MCF 10A (cell line): ENCODE data around the gene FOS. TPM values are rescaled to one million over a fixed set of nuclear protein-coding genes. Genes with fewer than 3 reads are reported as not detected.

Source experiments
- BruUV-seq: library from RNA; stranded (reverse); fragments of 400-500 nt; replicated peaks from 2 replicates; lab custom pipeline; 2021; lab: Mats Ljungman, UMichigan
- CTCF ChIA-PET: fragments of 300-600 bp; sonication (Branson Sonifier 250); formaldehyde crosslinking; extraction: SDS; loops from one replicate; lab custom pipeline; 2021; ENCODE audit warnings: antibody characterized with exemption, inconsistent platforms; lab: Yijun Ruan, JAX
- POLR2A ChIA-PET: fragments of 300-600, 350-650 bp; sonication (Branson Sonifier 250); formaldehyde crosslinking; extraction: SDS; loops from one replicate; lab custom pipeline; 2020; ENCODE audit warnings: antibody characterized with exemption, inconsistent platforms; lab: Yijun Ruan, JAX
- DNase-seq: peaks from one replicate; pipeline ENCODE4 v3.0.0-alpha.2; 2018; ENCODE audit not compliant: unreplicated experiment
- H3K27ac Mint-ChIP-seq: one replicate; pipeline ENCODE4 v1.8.0; 2022; ENCODE audit warnings: mild to moderate bottlenecking, low read depth, mixed read lengths; ENCODE audit not compliant: unreplicated experiment
- H3K27me3 Mint-ChIP-seq: one replicate; pipeline ENCODE4 v1.8.0; 2022; ENCODE audit warnings: mixed read lengths; ENCODE audit not compliant: insufficient read depth, unreplicated experiment
- H3K36me3 Mint-ChIP-seq: one replicate; pipeline ENCODE4 v1.8.0; 2022; ENCODE audit warnings: mild to moderate bottlenecking, moderate library complexity, mixed read lengths; ENCODE audit not compliant: insufficient read depth, unreplicated experiment
- H3K4me1 Mint-ChIP-seq: one replicate; pipeline ENCODE4 v1.8.0; 2022; ENCODE audit warnings: mixed read lengths; ENCODE audit not compliant: insufficient read depth, unreplicated experiment
- H3K4me3 Mint-ChIP-seq: one replicate; pipeline ENCODE4 v1.8.0; 2022; ENCODE audit warnings: mild to moderate bottlenecking, moderate library complexity, mixed read lengths; ENCODE audit not compliant: unreplicated experiment
- H3K9me3 Mint-ChIP-seq: one replicate; pipeline ENCODE4 v1.8.0; 2022; ENCODE audit warnings: mixed read lengths; ENCODE audit not compliant: unreplicated experiment
- CTCF ChIP-seq: fragments of 200-600 bp; IDR thresholded peaks from one replicate; pipeline ENCODE4 v1.8.0; 2022; ENCODE audit warnings: antibody characterized with exemption, mild to moderate bottlenecking; ENCODE audit not compliant: unreplicated experiment
- intact Hi-C: fragments of 100-400 bp; cut with micrococcal nuclease; formaldehyde crosslinking; loops from 2 replicates; pipeline ENCODE4 v1.14.1; 2022
- total RNA-seq: library from RNA; stranded (reverse); gene quantifications from 2 replicates; pipeline ENCODE4 v1.2.3, GENCODE V29; 2022

FOS gene
- total RNA-seq, 1 experiment from 2014 or later = 139 TPM

- Mint-ChIP-seq H3K36me3 (no peaks in the 10 kb centered on the region), H3K27ac (peak overlapping the region; percentile 80), H3K9me3 (no peaks in the 10 kb centered on the region), H3K4me3 (no peak overlapping the region), H3K27me3 (no peaks in the 10 kb centered on the region), H3K4me1 (peaks cover 27% of the 10 kb centered on the region)
- intact Hi-C loops = no loop called here
- ChIA-PET POLR2A (interaction anchor here (0.6 to 2.7 kb wide), 3 partner anchors 9 to 250 kb away, joined by 3 to 12 read pairs (median 3); no protein-coding TSS in a partner anchor), CTCF (interaction anchor here (0.7 to 10.6 kb wide), 6 partner anchors 11 to 251 kb away, joined by 3 to 177 read pairs (median 31); no protein-coding TSS in a partner anchor)
- no TSS peak for BruUV-seq
- no peak for TF ChIP-seq CTCF
- peak; percentile 66 for DNase-seq
Observed at GRCh38 chr14:75310295-75311111, 31.9 kb downstream of the FOS start.

GRCh38 chr14:75311356-75311755 is 32.7 kb downstream of the FOS start:
- POLR2A ChIA-PET = interaction anchor here (0.7 to 0.9 kb wide), 2 partner anchors 9 to 717 kb away, joined by 3 to 5 read pairs; no protein-coding TSS in a partner anchor
- no TSS peak for BruUV-seq

GRCh38 chr14:75312341-75312740 is 33.7 kb downstream of the FOS start:
- no peaks in the 10 kb centered on the region for H3K36me3 Mint-ChIP-seq
- H3K9me3 Mint-ChIP-seq = no peaks in the 10 kb centered on the region
- ChIA-PET CTCF (interaction anchor here (0.6 to 9.3 kb wide), 5 partner anchors 10 to 336 kb away, joined by 4 to 95 read pairs (median 4); no protein-coding TSS in a partner anchor), POLR2A (no interaction called here)
- no peak overlapping the region for H3K4me3 Mint-ChIP-seq
- intact Hi-C loops = no loop called here
- peaks cover 23% of the 10 kb centered on the region for H3K4me1 Mint-ChIP-seq
- no peak for TF ChIP-seq CTCF
- no peak overlapping the region for H3K27ac Mint-ChIP-seq
- no TSS peak for BruUV-seq
- no peaks in the 10 kb centered on the region for H3K27me3 Mint-ChIP-seq
- no peak for DNase-seq

More at GRCh38 chr14:75311356-75311755, 32.7 kb downstream of the FOS start:
- intact Hi-C loops = no loop called here
- Mint-ChIP-seq H3K27ac (peak overlapping the region; percentile 80), H3K36me3 (no peaks in the 10 kb centered on the region), H3K4me3 (no peak overlapping the region), H3K27me3 (no peaks in the 10 kb centered on the region), H3K9me3 (no peaks in the 10 kb centered on the region), H3K4me1 (peaks cover 27% of the 10 kb centered on the region)
- CTCF ChIA-PET = interaction anchor here (0.7 to 10.6 kb wide), 5 partner anchors 130 to 250 kb away, joined by 3 to 177 read pairs (median 46); no protein-coding TSS in a partner anchor
- DNase-seq = no peak
- TF ChIP-seq CTCF = no peak

- ChIA-PET CTCF (interaction anchor here (0.9 to 9.3 kb wide), 5 partner anchors 9 to 264 kb away, joined by 3 to 95 read pairs (median 4); no protein-coding TSS in a partner anchor), POLR2A (interaction anchor here (0.9 kb wide), 1 partner anchor 138 kb away, joined by 3 read pairs; no protein-coding TSS in a partner anchor)
- Mint-ChIP-seq H3K4me1 (peaks cover 18% of the 10 kb centered on the region), H3K4me3 (no peak overlapping the region), H3K27ac (no peak overlapping the region), H3K27me3 (no peaks in the 10 kb centered on the region), H3K9me3 (no peaks in the 10 kb centered on the region), H3K36me3 (no peaks in the 10 kb centered on the region)
- intact Hi-C loops = no loop called here
- no TSS peak for BruUV-seq
- DNase-seq = no peak
- TF ChIP-seq CTCF = no peak
Observed at GRCh38 chr14:75313294-75313693, 34.7 kb downstream of the FOS start.
